Naive thymus-derived CD8-positive, alpha-beta T cell (primary cell): Measurements from ENCODE around the gene MTMR8. TPM values are rescaled to one million over a fixed set of nuclear protein-coding genes. Genes with fewer than 3 reads are reported as not detected.
"Not testable (repeated sequence)": the region's sequence is repeated elsewhere in the genome, so short reads cannot be mapped to it uniquely, and the experiment has no call there.

Source experiments
- ATAC-seq, 2 donors: fragments of 150-1000 bp; cut with Tn5 transposase in 1 of 2; sonication (Bioruptor Pico), chemical (Tn5 transposase) in 1 of 2; 1 replicate in 1 of 2; 2 replicates in 1 of 2; pipeline ENCODE4 v1.10.0; 2021; ENCODE audit warnings: mild to moderate bottlenecking in 2 of 2, moderate library complexity in 2 of 2
- POLR2A ChIA-PET: fragments of 350-600 bp; sonication (Branson Sonifier 250); formaldehyde crosslinking; loops from one replicate; lab custom pipeline; 2021; ENCODE audit warnings: antibody characterized with exemption; lab: Charles Lee
- DNase-seq, 10 donors: peaks; one replicate each; pipeline versions ENCODE4 v3.0.0 to v3.0.0-alpha.2; 2020 to 2022
- H3K27ac Mint-ChIP-seq, 10 donors: one replicate each; pipeline ENCODE4 v1.8.0; 2020 to 2022; ENCODE audit warnings: mild to moderate bottlenecking in 10 of 10, mixed read lengths in 10 of 10, moderate library complexity in 4 of 10, inconsistent platforms in 1 of 10
- H3K27me3 Mint-ChIP-seq, 5 donors: one replicate each; pipeline ENCODE4 v1.8.0; 2021 to 2022; ENCODE audit warnings: mixed read lengths in 5 of 5
- H3K36me3 Mint-ChIP-seq, 3 donors: one replicate each; pipeline ENCODE4 v1.8.0; 2020 to 2022; ENCODE audit warnings: mixed read lengths in 3 of 3, mild to moderate bottlenecking in 2 of 3, inconsistent platforms in 1 of 3
- H3K4me1 Mint-ChIP-seq, 4 donors: one replicate each; pipeline ENCODE4 v1.8.0; 2021 to 2022; ENCODE audit warnings: mixed read lengths in 4 of 4
- H3K4me3 Mint-ChIP-seq, 10 donors: one replicate each; pipeline ENCODE4 v1.8.0; 2020 to 2022; ENCODE audit warnings: mild to moderate bottlenecking in 10 of 10, mixed read lengths in 10 of 10, moderate library complexity in 6 of 10, inconsistent platforms in 1 of 10
- H3K9me3 Mint-ChIP-seq, 9 donors: one replicate each; pipeline ENCODE4 v1.8.0; 2020 to 2022; ENCODE audit warnings: mixed read lengths in 9 of 9, mild to moderate bottlenecking in 3 of 9, inconsistent platforms in 1 of 9, moderate library complexity in 1 of 9
- polyA plus RNA-seq, 3 donors: library from polyadenylated mRNA; unstranded; fragments of 300-500 nt; fragmentation: Illumina TruSeq; gene quantifications; one replicate each; pipeline ENCODE4 v1.2.3, GENCODE V29; 2021
- total RNA-seq, 8 experiments: library from RNA in 2 of 8; stranded (reverse) in 2 of 8; gene quantifications; one replicate each; pipeline ENCODE4 v1.2.3 and lab custom pipeline; 2021 to 2026

MTMR8 gene
- total and polyA plus RNA-seq, 5 experiments from 2014 or later = 2.9 to 9.5 (median 3.5) TPM

DNA sequence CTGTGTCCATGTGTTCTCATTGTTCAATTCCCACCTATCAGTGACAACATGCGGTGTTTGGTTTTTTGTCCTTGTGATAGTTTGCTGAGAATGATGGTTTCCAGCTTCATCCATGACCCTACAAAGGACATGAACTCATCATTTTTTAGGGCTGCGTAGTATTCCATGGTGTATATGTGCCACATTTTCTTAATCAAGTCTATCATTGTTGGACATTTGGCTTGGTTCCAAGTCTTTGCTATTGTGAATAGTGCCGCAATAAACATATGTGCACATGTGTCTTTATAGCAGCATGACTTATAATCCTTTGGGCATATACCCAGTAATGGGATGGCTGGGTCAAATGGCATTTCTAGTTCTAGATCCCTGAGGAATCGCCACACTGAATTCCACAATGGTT is 14.5 kb downstream of the MTMR8 start:
- H3K9me3 Mint-ChIP-seq = peaks cover 0 to 85% (median 9%) of the 10 kb centered on the region in 9 donors
- H3K36me3 Mint-ChIP-seq = peaks cover 27 to 65% (median 32%) of the 10 kb centered on the region in 3 donors
- H3K27ac Mint-ChIP-seq, ATAC-seq, POLR2A ChIA-PET, H3K4me3 Mint-ChIP-seq, H3K4me1 Mint-ChIP-seq, DNase-seq, H3K27me3 Mint-ChIP-seq: not testable (repeated sequence)

DNA sequence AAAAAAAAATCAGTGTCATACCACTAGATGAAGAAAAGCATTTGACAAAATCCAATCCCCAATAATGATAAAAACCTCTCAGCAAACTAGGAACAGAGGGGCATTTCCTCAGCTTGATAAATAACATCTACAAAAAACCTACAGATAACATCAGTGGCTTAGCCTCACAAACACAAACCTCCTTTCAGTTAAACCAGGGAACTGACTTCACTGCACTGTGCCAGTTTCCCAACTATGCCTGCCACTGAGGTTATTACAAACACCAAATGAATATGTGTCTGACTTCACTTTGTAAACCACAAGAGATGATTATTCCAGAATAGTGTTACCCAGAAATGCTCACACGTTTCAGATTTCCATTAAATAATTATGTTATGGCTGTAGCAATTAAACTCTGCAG is 15.3 kb downstream of the MTMR8 start:
- ATAC-seq (no peak), DNase-seq (no peak)
- Mint-ChIP-seq H3K9me3 (peaks cover 0 to 85% (median 8%) of the 10 kb centered on the region in 9 donors), H3K27ac (no peak overlapping the region), H3K36me3 (peaks cover 19 to 58% (median 27%) of the 10 kb centered on the region in 3 donors), H3K4me3 (no peak overlapping the region), H3K4me1 (no peaks in the 10 kb centered on the region), H3K27me3 (no peaks in the 10 kb centered on the region)
- POLR2A ChIA-PET = no interaction called here

- H3K4me3 Mint-ChIP-seq = no peak overlapping the region
- POLR2A ChIA-PET = no interaction called here
- ATAC-seq = no peak
- H3K4me1 Mint-ChIP-seq = peaks cover 0 to 2% (median 0%) of the 10 kb centered on the region in 4 donors
- H3K27me3 Mint-ChIP-seq = no peaks in the 10 kb centered on the region
- no peak overlapping the region for H3K27ac Mint-ChIP-seq
- H3K36me3 Mint-ChIP-seq = peaks cover 10 to 51% (median 26%) of the 10 kb centered on the region in 3 donors
- DNase-seq = no peak
- peaks cover 0 to 86% (median 8%) of the 10 kb centered on the region in 9 donors for H3K9me3 Mint-ChIP-seq
Observed at GRCh38 chrX:64377753-64378152, 17.5 kb downstream of the MTMR8 start.

DNA sequence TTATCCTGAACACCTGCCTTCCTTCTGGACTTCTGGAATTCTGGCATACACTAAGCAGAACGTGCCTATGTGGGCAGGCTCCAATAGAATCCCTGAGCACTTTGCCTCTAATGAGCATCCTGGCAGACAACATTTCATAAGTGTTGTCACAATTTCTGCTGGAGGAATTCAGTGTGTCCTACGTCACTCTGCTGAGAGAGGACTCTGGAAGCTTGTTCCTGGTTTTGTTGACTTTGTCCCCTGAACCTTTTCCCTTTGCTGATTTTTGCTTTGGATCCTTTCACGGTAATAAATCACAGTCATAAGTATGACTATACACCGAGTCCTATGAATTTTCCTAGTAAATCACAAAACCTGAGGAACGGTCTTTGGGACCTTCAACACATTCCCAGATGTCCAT is 43.2 kb downstream of the MTMR8 start:
- no peak overlapping the region for H3K4me3 Mint-ChIP-seq
- H3K4me1 Mint-ChIP-seq = peaks cover 0 to 6% (median 2%) of the 10 kb centered on the region in 4 donors
- DNase-seq (no peak), ATAC-seq (no peak)
- H3K27me3 Mint-ChIP-seq = no peaks in the 10 kb centered on the region
- H3K9me3 Mint-ChIP-seq = peaks cover 0 to 2% (median 0%) of the 10 kb centered on the region in 9 donors
- POLR2A ChIA-PET = no interaction called here
- H3K36me3 Mint-ChIP-seq = peaks cover 18 to 69% (median 34%) of the 10 kb centered on the region in 3 donors
- H3K27ac Mint-ChIP-seq = no peak overlapping the region

DNA sequence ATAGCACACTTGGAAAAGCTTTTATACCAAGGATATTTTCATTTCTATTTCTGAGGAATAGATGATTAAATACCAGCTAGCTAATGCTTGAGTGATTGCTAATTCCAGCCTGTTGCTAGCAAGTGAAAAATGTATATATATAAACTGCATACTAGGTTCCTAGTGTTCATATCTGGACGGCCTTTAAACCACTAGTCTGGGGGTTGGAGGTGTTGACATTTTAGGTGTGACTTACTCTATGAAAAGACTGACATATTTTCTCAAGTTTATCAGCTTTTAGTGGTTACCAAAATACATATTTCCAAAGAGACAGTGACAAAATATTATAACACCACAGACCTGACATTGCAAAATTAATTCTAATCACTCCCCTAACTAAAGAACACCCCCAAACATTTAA is 44.7 kb downstream of the MTMR8 start:
- no peak for DNase-seq
- no peak for ATAC-seq
- Mint-ChIP-seq H3K36me3 (peaks cover 18 to 66% (median 25%) of the 10 kb centered on the region in 3 donors), H3K9me3 (peaks cover 0 to 2% (median 0%) of the 10 kb centered on the region in 9 donors), H3K27me3 (no peaks in the 10 kb centered on the region), H3K4me1 (peaks cover 0 to 6% (median 1%) of the 10 kb centered on the region in 4 donors), H3K27ac (no peak overlapping the region), H3K4me3 (no peak overlapping the region)
- POLR2A ChIA-PET = no interaction called here

- DNase-seq = no peak
- POLR2A ChIA-PET = no interaction called here
- Mint-ChIP-seq H3K4me3 (no peak overlapping the region), H3K36me3 (peaks cover 14 to 63% (median 21%) of the 10 kb centered on the region in 3 donors), H3K27me3 (no peaks in the 10 kb centered on the region), H3K4me1 (peaks cover 0 to 6% (median 1%) of the 10 kb centered on the region in 4 donors), H3K27ac (no peak overlapping the region), H3K9me3 (peaks cover 0 to 2% (median 0%) of the 10 kb centered on the region in 9 donors)
- no peak for ATAC-seq
Observed at GRCh38 chrX:64350047-64350446, 45.2 kb downstream of the MTMR8 start.

DNA sequence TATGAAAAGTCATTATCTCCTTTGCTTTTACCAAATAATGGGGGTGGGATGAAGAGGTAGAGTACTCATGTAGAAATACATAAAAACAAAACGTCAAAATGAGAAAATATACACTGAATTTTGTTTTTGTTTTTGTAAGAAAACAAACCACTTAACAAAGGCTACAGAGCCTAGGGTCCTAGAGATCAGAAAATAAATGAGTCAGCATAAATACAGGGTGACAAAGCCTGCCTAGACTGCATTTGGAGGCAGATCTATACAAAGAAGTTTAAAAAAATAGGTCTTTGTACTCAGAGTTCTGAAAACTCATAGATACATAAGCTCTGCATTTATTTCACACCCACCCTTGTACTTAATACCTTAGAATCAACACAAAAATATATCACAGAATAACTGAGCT is 52.4 kb downstream of the MTMR8 start:
- no peak for ATAC-seq
- no peak overlapping the region for H3K4me3 Mint-ChIP-seq
- H3K27me3 Mint-ChIP-seq = no peaks in the 10 kb centered on the region
- no peak for DNase-seq
- no peak overlapping the region for H3K27ac Mint-ChIP-seq
- peaks cover 0 to 45% (median 15%) of the 10 kb centered on the region in 3 donors for H3K36me3 Mint-ChIP-seq
- POLR2A ChIA-PET = no interaction called here
- no peaks in the 10 kb centered on the region for H3K9me3 Mint-ChIP-seq
- H3K4me1 Mint-ChIP-seq = no peaks in the 10 kb centered on the region

DNA sequence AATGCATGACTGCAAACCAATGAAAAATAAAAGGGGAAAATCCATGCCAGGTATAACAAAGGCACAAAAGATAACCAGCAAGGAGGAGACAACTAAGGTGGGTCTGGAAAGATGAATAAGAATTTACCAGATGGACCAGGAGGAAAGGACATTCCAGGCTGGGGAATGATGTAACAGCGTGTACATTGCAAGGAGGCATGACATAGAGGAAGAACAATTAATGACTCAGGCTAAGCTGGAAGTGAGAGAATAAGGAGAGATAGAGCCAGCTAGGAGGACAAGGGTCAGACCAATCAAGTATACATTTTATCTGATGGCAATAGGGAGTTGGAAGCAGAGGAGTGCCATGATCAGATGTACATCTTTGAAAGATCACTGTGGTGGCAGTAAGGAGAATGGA is 57.0 kb downstream of the MTMR8 start:
- POLR2A ChIA-PET = no interaction called here
- Mint-ChIP-seq H3K9me3 (no peaks in the 10 kb centered on the region), H3K4me1 (no peaks in the 10 kb centered on the region), H3K27me3 (no peaks in the 10 kb centered on the region), H3K4me3 (no peak overlapping the region), H3K36me3 (peaks cover 0 to 30% (median 10%) of the 10 kb centered on the region in 3 donors), H3K27ac (no peak overlapping the region)
- no peak for DNase-seq
- ATAC-seq = no peak

GRCh38 chrX:64334467-64334866 is 60.8 kb downstream of the MTMR8 start:
- Mint-ChIP-seq H3K27ac (no peak overlapping the region), H3K27me3 (no peaks in the 10 kb centered on the region), H3K36me3 (peaks cover 0 to 34% (median 27%) of the 10 kb centered on the region in 3 donors), H3K4me3 (no peak overlapping the region), H3K4me1 (no peaks in the 10 kb centered on the region), H3K9me3 (no peaks in the 10 kb centered on the region)
- POLR2A ChIA-PET = no interaction called here
- ATAC-seq (no peak), DNase-seq (no peak)

DNA sequence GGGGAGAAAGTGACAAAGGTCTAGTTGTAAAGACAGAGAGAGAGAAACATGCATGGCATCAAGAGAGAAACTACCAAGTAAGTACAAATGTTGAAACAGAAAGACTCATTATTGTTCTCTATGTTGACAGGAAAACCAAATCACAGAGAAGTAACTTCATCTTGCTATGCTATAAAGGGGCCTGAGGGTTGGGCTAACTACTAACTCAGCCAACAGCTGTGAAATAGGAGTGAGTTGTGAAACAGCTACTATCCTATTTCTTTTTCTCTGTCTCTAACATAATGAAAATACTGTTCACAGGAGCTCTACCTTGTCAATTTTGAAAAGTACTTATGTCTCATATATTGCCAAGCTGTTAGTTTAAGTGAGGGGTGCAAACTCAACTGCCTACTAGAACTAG is 65.0 kb downstream of the MTMR8 start:
- Mint-ChIP-seq H3K4me3 (no peak overlapping the region), H3K4me1 (no peaks in the 10 kb centered on the region), H3K27me3 (no peaks in the 10 kb centered on the region), H3K27ac (no peak overlapping the region), H3K36me3 (peaks cover 22 to 59% (median 58%) of the 10 kb centered on the region in 3 donors), H3K9me3 (peaks cover 0 to 11% (median 5%) of the 10 kb centered on the region in 9 donors)
- POLR2A ChIA-PET = no interaction called here
- ATAC-seq (no peak), DNase-seq (no peak)

DNA sequence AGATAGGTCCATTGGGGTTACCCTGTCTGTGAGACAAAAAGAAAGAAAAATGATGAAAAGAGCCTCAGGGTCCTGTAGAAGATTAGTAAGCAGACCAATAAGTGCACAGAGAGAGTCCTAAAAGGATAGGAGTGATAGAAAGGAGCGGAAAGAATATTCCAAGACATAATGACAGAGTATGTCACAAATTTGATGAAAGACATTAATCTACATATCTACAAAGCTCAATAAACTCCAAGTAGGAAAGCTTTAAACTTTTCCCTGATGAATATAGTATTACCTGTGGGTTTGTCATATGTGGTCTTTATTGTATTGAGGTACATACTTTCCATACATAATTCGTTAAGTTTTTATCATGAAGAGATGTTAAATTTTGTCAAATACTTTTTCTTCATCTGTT is 73.7 kb downstream of the MTMR8 start:
- POLR2A ChIA-PET = no interaction called here
- no peak overlapping the region for H3K27ac Mint-ChIP-seq
- H3K36me3 Mint-ChIP-seq = peaks cover 63 to 76% (median 74%) of the 10 kb centered on the region in 3 donors
- ATAC-seq (no peak), DNase-seq (no peak)
- no peaks in the 10 kb centered on the region for H3K27me3 Mint-ChIP-seq
- H3K4me3 Mint-ChIP-seq = no peak overlapping the region
- no peaks in the 10 kb centered on the region for H3K4me1 Mint-ChIP-seq
- H3K9me3 Mint-ChIP-seq = peaks cover 0 to 64% (median 15%) of the 10 kb centered on the region in 9 donors

DNA sequence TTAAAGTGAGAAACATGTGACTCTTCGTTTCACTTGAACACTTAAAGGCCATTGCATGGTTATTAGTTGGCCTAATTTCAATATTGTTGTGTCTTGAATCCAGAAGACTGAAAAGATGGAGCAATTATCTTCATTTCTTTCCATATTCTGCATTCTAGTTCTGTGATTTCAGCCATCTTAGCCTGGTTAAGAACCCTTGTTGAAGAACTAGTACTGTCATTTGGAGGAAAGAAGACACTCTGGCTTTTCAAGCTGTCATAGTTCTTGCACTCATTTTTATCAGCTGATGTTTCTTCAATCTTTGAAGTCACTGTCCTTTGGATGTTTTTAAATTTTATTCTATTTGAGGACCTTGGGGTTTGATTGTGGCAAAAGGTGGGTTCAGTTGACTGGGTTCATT is 81.6 kb downstream of the MTMR8 start:
- H3K27ac Mint-ChIP-seq = no peak overlapping the region
- H3K4me1 Mint-ChIP-seq = no peaks in the 10 kb centered on the region
- DNase-seq (no peak), ATAC-seq (no peak)
- no peaks in the 10 kb centered on the region for H3K27me3 Mint-ChIP-seq
- POLR2A ChIA-PET = no interaction called here
- peaks cover 0 to 65% (median 20%) of the 10 kb centered on the region in 9 donors for H3K9me3 Mint-ChIP-seq
- H3K4me3 Mint-ChIP-seq = no peak overlapping the region
- H3K36me3 Mint-ChIP-seq = peaks cover 12 to 19% (median 16%) of the 10 kb centered on the region in 3 donors

- H3K36me3 Mint-ChIP-seq = peaks cover 2 to 16% (median 10%) of the 10 kb centered on the region in 3 donors
- no peak for DNase-seq
- ATAC-seq = no peak
- peaks cover 0 to 64% (median 15%) of the 10 kb centered on the region in 9 donors for H3K9me3 Mint-ChIP-seq
- H3K27ac Mint-ChIP-seq = no peak overlapping the region
- H3K4me1 Mint-ChIP-seq = no peaks in the 10 kb centered on the region
- H3K4me3 Mint-ChIP-seq = peak overlapping the region in 1 of 10 donors; percentile 39
- POLR2A ChIA-PET = no interaction called here
- H3K27me3 Mint-ChIP-seq = no peaks in the 10 kb centered on the region
Observed at GRCh38 chrX:64306712-64307111, 88.5 kb downstream of the MTMR8 start.

DNA sequence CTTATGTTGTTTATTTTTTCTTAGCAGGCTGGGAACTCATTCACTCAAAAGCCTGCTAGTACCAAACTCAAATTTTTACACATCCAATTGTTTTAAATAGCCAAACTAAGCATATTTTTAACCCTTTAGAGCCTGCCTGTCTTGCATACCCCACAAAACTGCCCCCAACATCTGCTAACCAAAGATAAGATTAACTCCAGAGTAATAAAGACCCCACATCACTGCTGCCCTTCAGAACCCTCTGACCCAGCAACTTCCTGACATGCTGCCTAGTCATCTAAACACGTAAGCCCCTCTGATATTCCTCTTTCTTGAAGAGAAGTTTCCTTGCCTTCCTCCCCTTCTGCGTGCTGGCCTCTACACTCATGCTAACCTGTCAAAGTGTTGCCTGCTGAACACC is 104.1 kb downstream of the MTMR8 start:
- Mint-ChIP-seq H3K4me1 (no peaks in the 10 kb centered on the region), H3K36me3 (peaks cover 6 to 42% (median 8%) of the 10 kb centered on the region in 3 donors), H3K9me3 (peaks cover 0 to 44% (median 11%) of the 10 kb centered on the region in 9 donors), H3K27me3 (no peaks in the 10 kb centered on the region), H3K27ac (no peak overlapping the region), H3K4me3 (no peak overlapping the region)
- POLR2A ChIA-PET = no interaction called here
- DNase-seq (no peak), ATAC-seq (no peak)
